GM12874 (cell line): ENCODE data around the gene RERE.

Source experiments
- TF ChIP-seq, protein P1 (sequence below): IDR thresholded peaks from 2 replicates; pipeline ENCODE4 v1.5.1; 2011; ENCODE audit warnings: low read depth, mild to moderate bottlenecking, control low read depth, low read length, moderate library complexity; ENCODE audit not compliant: insufficient read depth

RERE gene

GRCh38 chr1:8512504-8512903, 304.9 kb downstream of the RERE start:
- TF ChIP-seq, protein P1, sequence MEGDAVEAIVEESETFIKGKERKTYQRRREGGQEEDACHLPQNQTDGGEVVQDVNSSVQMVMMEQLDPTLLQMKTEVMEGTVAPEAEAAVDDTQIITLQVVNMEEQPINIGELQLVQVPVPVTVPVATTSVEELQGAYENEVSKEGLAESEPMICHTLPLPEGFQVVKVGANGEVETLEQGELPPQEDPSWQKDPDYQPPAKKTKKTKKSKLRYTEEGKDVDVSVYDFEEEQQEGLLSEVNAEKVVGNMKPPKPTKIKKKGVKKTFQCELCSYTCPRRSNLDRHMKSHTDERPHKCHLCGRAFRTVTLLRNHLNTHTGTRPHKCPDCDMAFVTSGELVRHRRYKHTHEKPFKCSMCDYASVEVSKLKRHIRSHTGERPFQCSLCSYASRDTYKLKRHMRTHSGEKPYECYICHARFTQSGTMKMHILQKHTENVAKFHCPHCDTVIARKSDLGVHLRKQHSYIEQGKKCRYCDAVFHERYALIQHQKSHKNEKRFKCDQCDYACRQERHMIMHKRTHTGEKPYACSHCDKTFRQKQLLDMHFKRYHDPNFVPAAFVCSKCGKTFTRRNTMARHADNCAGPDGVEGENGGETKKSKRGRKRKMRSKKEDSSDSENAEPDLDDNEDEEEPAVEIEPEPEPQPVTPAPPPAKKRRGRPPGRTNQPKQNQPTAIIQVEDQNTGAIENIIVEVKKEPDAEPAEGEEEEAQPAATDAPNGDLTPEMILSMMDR, result no peak

DNA sequence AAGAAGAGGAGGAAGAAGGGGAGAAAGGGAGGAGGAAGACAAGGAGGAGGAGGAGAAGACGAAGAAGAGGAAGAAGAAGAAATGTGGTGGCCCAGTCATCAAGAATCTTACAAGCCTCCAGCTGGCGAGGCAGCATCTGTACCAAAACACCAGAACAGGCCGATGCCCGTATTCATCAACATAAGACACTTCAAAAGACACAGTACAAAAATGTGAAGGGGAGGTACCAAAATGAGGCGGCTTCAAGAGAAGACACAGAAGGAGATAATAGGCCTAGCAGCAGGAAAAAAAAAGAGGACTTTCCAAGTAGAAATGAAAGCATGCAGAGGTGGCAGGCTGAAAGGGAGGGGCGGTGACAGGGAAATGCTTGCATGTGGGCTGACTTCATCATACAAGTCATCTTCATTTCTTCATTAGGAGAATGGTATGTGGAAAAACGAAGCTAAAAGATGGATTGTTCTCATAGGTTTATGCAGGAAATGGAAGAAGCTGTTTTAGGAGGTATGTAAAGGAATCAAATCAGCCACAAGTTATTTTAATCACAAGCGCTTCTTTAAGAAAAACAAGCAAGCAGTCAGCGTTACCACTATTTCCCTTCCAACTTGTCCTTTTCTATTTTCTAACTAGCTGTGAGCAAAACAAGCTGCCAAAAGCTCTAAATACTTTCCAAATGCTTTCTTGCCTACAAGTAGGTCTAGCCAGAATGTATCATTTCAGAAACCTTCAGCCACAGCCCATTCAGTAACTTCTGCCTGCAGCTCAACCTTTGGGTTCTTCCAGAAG, 307.2 kb downstream of the RERE start:
- TF ChIP-seq, protein P1, result no peak

DNA sequence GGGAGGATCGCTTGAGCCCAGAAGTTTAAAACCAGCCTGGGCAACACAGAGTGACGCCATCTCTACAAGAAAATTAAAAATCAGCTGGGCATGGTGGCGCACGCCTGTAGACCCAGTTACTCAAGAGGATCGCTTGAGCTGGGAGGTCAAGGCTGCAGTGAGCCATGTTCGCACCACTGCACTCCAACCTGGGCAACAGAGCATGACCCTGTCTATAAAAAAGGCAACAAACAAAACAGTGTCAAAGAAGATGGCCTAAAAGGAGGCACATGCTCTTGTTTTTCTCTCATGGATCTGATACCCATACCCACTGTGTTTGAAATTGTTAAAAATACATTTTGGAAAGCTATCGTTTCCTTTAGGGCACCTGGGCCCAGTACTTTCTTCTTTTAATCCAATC, 307.9 kb downstream of the RERE start:
- TF ChIP-seq, protein P1, result no peak

GRCh38 chr1:8506995-8507615, 310.3 kb downstream of the RERE start:
- TF ChIP-seq, protein P1, result no peak

GRCh38 chr1:8506456-8506855, 311.0 kb downstream of the RERE start:
- TF ChIP-seq, protein P1, result no peak

GRCh38 chr1:8503842-8504241, 313.6 kb downstream of the RERE start:
- TF ChIP-seq, protein P1, result no peak

DNA sequence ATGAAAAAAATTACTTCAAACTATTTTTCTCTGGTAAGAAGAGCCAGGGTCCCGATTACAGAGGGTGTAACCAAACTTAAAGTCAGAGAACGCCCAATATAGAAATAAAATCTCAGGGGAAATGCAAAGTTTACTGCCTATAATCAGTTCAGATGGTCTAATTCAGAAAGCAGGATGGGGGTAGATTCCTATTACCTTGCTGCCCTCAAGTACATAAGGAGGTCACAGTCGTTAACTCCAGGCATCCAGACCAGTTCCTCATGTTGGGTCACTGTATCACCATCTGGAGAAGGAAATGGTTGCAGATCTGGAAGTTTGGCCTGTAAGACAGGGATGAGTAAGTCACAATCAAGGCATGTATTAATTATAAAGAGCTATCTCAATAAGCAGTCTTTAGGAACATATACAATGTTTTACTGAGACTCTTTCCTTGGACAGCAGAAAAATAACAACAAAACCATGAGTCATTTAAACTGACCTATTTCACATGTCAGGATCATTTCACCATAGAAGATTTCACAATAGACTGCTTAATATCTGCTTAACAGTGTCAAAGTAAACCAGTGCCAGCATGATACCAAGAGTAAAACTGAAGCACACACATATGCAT, 320.1 kb downstream of the RERE start:
- TF ChIP-seq, protein P1, result no peak
